OCI-LY3 (cell line): ENCODE results near the gene CYP4F2.

Experiments
- EZH2phosphoT487 ChIP-seq: fragments of 200-600 bp; shearing (Covaris generic); IDR thresholded peaks from 2 replicates; pipeline ENCODE4 v1.6.1; 2018; ENCODE audit warnings: antibody characterized with exemption, mixed run types, low read depth
- TF ChIP-seq, protein P1 (sequence below): fragments of 200-600, 300-600 bp; sonication (generic); IDR thresholded peaks from 2 replicates; pipeline ENCODE4 v1.5.1; 2014; ENCODE audit warnings: antibody characterized with exemption, low read length, low read depth

DNA sequence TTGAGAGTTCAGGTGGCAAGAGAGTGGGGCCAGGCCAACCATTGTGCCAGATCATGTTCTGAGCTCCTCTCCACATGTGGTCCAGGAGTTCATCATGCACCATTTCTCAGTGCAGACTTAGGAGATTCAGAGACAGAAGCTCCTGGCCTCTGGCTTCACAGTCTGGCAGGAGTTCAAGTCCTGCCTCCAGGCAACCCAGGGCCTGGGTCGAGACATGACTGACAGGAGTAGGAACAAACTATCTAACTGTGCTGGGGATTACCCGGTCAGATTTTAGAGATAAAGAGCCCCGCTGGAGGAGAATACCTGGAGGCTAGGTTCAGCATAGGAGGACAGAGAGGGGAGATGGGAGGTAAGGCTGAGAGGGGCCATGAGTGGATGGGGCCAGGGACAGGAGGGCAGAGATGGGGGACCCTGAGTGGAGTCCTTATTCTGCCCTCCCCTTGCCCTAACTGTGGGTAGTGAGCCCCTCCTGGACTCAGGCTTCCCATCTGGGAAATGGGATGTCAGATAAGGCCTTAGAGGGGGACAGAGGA lies 37.4 kb upstream of the CYP4F2 start:
- TF ChIP-seq, protein P1, sequence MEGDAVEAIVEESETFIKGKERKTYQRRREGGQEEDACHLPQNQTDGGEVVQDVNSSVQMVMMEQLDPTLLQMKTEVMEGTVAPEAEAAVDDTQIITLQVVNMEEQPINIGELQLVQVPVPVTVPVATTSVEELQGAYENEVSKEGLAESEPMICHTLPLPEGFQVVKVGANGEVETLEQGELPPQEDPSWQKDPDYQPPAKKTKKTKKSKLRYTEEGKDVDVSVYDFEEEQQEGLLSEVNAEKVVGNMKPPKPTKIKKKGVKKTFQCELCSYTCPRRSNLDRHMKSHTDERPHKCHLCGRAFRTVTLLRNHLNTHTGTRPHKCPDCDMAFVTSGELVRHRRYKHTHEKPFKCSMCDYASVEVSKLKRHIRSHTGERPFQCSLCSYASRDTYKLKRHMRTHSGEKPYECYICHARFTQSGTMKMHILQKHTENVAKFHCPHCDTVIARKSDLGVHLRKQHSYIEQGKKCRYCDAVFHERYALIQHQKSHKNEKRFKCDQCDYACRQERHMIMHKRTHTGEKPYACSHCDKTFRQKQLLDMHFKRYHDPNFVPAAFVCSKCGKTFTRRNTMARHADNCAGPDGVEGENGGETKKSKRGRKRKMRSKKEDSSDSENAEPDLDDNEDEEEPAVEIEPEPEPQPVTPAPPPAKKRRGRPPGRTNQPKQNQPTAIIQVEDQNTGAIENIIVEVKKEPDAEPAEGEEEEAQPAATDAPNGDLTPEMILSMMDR, result no peak
- no peak for TF ChIP-seq EZH2phosphoT487
